Mammary epithelial cell (primary cell): ENCODE data around the gene KRTAP5-9.
"Not testable (repeated sequence)": the region's sequence is repeated elsewhere in the genome, so short reads cannot be mapped to it uniquely, and the experiment has no call there.

Experiments
- EZH2 ChIP-seq: IDR thresholded peaks from 2 replicates; pipeline ENCODE4 v1.6.1; 2012; ENCODE audit warnings: low read length, inconsistent platforms, borderline replicate concordance
- TF ChIP-seq, protein P1 (sequence below), 2 donors: IDR thresholded peaks in 1 of 2; conservative IDR thresholded peaks in 1 of 2; 2 replicates each; pipeline ENCODE4 v1.5.1; 2011 to 2012; ENCODE audit warnings: inconsistent platforms in 2 of 2, low read length in 2 of 2, mild to moderate bottlenecking in 2 of 2, control low read depth in 1 of 2, low read depth in 1 of 2; ENCODE audit not compliant: insufficient read depth in 1 of 2; ENCODE audit errors: extremely low read depth in 1 of 2

DNA sequence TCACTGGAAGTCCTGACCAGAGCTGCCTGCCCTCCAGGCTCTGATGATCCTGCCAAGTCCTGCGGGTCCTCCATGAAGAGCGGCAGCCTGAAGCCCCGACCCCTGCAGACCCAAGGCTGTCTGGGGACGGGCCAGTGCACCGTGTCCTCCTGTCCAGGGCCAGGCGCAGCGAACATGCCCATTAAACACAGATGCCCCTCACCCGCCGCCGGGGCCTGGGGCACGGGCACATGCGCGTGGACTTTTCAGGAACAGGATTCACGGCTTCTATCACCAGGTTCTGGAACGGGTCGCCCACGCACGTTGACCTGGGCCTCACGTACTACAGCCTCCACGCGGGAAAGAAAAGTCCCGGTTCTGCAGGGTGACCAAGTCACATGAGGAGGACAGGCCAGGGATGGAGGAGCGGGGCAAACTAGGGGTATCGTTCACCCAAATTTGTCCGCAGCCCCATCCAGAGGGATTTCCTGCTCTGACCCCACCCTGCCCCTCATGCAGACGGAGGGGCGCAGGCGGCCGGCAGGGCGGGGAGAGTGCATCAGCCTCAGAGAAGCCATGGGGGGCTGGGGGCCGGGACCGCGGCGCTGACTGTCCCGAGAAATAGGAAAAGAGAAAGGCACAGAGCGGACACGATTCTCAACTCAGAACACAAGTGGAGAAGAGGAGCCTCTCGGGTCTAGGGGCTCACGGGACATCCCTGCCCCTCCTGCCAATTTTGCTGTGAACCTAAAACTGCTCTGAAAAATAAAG, 23.1 kb downstream of the KRTAP5-9 start:
- TF ChIP-seq, protein P1, sequence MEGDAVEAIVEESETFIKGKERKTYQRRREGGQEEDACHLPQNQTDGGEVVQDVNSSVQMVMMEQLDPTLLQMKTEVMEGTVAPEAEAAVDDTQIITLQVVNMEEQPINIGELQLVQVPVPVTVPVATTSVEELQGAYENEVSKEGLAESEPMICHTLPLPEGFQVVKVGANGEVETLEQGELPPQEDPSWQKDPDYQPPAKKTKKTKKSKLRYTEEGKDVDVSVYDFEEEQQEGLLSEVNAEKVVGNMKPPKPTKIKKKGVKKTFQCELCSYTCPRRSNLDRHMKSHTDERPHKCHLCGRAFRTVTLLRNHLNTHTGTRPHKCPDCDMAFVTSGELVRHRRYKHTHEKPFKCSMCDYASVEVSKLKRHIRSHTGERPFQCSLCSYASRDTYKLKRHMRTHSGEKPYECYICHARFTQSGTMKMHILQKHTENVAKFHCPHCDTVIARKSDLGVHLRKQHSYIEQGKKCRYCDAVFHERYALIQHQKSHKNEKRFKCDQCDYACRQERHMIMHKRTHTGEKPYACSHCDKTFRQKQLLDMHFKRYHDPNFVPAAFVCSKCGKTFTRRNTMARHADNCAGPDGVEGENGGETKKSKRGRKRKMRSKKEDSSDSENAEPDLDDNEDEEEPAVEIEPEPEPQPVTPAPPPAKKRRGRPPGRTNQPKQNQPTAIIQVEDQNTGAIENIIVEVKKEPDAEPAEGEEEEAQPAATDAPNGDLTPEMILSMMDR (conservative IDR thresholded peaks at IDR 0.05 in 1 of 2, IDR thresholded peaks at IDR 0.05 in 1 of 2; ENCODE audit: extremely low read depth in 1 of 2, insufficient read depth in 1 of 2, low read depth in 1 of 2, low read length in 2 of 2) = not testable (repeated sequence)
- not testable (repeated sequence) for TF ChIP-seq EZH2
